HTERT RPE-1 (cell line): ENCODE measurements around the gene NDST3.
"Not testable (repeated sequence)": the region's sequence is repeated elsewhere in the genome, so short reads cannot be mapped to it uniquely, and the experiment has no call there.

Experiments used
- in situ Hi-C: fragments of 300-500 bp; cut with MboI; formaldehyde crosslinking; loops from 4 replicates; pipeline ENCODE4 v1.14.3; 2020; ENCODE audit warnings: low sequenced_read_pairs

The NDST3 gene

DNA sequence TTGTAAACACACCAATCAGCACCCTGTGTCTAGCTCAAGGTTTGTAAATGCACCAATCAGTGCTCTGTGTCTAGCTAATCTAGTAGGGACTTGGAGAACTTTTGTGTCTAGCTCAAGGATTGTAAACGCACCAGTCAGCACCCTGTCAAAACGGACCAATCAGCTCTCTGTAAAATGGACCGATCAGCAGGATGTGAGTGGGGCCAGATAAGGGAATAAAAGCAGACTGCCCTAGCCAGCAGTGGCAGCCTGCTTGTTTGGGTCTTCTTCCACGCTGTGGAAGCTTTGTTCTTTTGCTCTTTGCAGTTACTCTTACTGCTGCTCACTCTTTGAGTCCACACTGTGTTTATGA lies 231.8 kb downstream of the NDST3 start:
- in situ Hi-C loops, result not testable (repeated sequence)

DNA sequence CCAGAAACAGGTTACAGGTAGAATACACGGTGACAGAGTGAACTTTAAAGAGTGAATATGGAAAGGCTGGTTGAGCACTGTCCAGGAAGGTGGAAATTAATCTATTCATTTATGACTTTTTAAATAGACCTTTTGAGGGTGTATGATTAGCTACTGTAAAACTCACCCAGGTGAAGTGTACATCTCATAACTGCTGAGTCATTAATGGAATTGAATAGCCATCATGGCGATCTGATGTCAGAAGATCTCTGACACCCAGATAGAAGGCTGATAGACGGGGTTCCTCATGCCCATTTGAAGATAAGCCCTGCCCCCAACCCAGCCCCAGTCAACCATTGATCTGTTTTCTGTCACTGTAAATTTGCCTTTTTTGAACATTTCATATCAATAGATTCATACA lies 234.5 kb downstream of the NDST3 start:
- in situ Hi-C loops, result no loop called here

DNA sequence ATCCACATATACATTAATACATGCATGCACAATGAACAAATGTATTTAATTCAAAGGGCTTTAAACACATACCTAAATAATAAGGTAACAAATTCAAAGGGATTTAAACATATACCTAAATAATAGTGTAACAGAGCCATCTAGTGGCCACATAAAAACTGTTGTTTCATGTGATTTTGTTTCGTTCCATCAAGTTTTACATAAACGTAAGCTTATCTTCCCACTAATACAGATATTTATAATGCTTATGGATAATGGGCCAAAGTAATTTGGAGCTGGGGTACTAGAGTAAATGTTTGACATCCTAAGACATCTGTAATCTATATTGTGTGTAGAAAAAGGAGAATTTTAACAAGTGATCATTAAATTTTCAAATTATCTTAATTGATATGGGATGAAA lies 236.2 kb downstream of the NDST3 start:
- in situ Hi-C loops, result no loop called here

DNA sequence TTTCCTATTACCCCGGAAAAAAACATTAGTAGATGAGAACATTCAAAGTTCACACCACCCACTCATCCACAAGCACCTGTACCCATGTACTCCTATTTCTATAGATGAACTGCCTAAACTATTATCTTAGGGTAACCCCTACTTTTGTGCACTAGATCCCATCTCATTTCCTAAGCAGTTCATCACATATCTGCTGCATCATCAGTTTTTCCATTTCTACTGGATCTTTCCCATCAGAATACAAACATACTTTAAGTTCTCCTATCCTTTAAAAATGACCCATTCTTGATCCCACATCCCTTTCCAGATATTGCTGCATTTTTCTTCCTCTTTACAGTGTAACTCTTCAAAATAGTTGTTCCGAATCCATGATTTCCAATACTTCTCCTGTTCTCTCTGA lies 237.5 kb downstream of the NDST3 start:
- in situ Hi-C loops, result no loop called here

DNA sequence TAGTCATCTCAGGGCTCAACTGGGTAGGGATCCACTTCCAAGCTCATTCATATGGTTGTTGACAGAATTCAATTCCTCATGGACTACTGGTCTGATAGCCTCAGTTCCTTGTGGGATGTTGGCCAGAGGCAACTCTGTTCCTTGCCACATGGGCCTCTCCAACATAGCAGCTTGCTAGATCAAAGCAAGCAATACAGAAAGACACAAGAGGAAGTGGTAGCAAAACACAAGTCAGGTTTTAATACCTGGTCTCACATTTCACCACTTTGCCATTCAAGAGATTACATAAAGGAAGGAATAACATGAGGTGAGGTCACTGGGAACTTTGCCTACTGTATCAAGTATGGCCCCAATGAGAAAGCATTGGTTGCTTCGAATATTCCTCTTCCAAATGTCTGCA lies 239.4 kb downstream of the NDST3 start:
- in situ Hi-C loops, result no loop called here

DNA sequence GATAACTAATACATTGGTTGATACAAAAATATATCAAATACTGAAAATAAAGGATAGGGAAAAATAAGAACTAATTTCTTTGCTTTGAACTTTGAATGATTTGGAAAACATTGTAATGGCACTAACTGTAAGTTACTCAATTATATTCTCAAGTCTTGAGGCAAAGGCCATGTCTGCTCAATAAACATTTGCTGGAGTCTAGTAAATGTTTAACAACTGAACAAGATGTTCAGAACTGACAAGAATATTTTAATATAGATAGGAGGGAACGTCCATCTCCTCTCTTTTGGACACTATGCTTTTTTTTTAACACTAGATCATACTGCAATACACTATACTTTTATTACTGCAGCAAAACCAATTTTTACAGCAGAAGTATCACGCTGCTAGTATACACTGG lies 242.3 kb downstream of the NDST3 start:
- in situ Hi-C loops, result no loop called here

DNA sequence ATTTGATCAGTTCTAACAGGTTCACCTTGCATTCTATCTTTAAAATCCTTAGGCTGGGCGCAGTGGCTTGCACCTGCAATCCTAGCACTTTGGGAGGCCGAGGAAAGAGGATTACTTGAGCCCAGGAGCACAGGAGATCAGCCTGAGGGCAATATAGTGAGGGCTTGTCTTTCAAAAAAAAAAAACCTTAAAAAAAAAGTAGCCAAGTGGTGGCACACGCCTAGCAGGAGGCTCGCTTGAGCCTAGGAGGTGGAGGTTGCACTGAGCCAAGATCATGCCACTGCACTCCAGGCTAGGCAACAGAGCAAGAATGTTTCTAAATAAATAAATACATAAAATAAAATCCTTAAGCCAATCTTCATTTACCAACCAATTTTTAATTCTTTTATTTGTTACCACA lies 243.0 kb downstream of the NDST3 start:
- in situ Hi-C loops, result no loop called here

DNA sequence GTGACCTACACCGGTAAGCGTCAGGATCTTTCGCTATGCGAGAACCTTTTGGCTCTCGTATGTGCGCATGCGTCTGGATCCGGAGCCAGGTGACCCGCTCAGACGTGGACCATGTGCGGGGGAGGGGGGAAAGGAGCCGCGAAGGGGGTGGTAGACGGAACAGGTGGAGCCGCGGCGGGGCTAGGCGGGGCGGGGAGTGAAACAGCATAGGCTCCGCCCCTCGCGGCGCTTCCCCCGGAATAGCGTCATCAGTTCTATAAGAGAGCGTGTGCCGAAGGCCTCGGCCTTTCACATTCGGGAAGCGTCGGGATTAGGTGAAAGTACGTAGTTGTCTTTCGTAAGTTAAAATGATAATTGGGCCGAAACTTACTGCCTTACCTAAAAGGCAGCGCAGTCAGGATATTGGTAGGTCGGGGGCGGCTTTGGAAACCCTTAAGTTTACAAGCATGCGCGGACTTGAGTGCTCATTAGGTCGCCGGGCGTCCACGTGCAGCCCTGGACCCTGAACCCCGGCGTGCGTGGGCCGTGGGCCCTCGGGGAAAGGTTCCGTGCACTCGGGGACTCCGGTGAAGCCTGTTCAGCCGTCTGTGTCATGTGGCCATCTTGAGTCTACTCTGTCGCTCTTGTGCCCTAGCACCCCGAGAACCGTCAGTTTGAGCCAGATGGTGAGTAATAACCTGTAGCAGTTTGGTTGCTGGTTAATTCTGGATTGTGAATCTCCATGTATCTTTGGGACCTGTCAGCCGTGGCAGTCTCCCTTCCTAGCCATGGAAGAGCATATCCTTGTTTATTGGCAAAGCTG lies 244.4 kb downstream of the NDST3 start:
- in situ Hi-C loops, result no loop called here

DNA sequence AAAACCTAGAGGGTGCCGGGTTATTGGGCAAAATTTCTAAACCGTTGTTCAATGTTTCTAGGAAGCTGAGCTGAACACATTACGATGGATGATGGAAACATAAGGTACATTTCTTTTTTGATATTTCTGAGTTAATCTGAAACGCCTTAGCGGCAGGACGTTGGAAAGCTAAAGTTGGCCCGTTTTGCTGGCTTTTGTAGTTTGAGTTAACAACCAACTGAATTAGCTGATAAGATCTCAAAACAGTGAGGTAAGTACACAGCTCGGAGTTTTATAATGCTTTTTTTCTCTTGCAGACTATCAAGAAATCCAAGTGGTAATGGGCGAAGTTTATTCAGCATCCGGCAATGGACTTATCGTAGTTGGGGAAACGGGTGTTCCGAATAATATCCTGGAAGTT lies 245.0 kb downstream of the NDST3 start:
- in situ Hi-C loops, result no loop called here

DNA sequence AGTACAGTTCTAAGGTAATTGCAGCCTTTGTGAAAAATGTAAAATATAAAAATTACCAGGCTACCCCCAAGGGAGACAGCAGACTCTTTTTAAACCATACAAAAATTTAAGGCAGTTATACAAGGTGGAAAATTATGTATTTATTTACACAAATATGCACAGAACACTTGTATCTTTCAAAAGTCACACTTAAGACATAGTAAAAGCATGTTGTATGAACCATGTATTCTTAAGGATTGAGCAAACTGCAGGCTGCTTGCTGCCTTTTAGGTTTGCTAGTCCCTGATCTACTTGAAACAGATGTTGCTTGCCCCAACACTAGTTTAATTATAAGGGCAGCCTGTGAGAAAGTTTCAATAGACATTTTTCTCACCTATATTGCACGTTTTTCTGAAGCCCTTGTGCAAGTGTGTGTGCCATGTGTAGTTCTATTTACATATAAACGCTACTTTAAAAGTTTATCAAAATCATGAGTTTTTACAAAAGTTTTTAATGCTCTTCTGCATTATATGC lies 245.7 kb downstream of the NDST3 start:
- in situ Hi-C loops, result no loop called here

DNA sequence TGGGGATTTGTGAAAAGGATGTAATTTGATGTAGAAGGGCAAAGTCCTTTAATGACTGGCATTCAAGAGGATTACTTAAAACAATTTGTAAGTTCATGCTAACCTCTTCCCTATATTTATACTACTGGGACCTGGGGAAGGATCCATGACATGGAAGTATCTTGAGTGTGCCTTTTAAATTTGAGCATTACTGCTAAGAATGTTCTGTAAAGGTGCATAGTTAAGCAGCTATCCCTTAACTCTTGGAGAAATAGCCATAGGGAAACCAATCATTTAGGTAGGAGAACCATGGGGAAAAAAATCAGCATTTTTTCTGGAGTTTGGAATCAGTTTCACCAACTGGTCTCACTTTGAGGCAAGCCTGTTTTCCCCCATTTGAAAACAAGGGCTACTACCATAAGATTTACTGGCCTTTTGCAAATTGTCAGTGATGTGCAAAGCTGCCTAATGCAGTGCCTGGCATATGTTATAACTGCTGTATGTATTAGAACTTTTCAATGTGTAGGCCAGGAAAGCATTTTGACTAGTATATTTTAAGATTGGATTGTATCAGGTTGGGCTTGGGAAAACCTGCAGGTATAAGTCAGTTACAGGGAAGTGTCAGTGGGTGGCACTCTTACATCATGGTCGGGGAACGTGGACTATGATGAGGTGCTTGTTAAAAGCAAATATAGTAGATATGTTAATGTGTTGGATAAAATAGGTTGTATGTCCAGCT lies 246.4 kb downstream of the NDST3 start:
- in situ Hi-C loops, result no loop called here

DNA sequence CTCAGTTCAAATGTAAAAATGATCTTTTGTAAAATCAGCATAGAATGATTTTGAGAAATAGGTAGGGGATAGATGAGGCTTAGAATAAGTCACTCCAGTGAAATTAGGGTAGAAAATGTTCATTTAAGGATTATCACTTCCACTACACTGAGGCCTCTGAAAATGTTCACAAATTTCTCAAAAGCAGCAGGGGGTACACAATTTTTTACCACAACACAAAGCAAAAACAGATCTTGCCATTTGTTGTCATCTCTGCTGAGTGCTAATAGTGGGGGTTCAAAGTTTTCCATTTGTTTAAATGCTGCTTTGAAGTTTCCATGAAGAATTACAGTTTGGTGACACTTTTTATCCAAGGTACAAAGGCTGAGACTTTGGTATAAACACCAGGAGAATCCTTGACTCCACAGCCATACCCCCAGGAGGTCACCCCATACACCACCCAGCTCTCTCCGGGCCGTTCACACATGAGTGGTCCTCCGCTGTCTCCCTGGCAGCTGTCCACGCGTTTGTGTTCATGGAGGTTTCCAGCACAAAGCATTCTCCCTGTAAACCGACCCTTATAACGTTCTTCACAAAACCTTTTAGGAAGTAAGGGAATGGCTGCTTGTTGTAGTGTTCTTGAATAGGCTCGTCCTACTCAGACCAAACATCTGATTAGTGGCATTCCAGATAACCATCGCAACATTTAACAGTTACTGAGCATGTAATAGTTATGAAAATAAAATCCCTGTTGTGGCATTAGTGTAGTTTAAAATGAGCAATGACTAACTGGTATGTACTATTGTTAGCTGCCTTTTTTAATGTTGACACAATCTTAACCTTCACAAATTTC lies 247.5 kb downstream of the NDST3 start:
- in situ Hi-C loops, result no loop called here

DNA sequence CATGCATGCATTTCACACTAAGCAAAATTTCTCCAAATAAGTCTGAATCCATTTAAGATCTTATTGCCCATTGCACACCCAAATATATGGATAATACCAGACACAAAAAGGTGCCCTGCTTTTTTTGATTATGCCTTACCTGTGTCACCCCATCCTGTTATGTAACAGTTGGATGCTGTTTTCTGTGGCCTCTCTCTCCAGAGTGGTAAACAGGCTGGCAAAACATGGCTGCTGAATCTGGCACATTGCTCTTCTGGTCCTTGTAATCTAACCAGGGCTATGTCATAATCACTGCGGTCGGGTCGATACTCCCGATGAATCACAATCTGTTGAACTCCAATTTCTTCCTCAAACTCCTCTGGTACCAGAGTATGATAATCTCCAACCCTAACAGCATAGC lies 248.4 kb downstream of the NDST3 start:
- in situ Hi-C loops, result no loop called here

DNA sequence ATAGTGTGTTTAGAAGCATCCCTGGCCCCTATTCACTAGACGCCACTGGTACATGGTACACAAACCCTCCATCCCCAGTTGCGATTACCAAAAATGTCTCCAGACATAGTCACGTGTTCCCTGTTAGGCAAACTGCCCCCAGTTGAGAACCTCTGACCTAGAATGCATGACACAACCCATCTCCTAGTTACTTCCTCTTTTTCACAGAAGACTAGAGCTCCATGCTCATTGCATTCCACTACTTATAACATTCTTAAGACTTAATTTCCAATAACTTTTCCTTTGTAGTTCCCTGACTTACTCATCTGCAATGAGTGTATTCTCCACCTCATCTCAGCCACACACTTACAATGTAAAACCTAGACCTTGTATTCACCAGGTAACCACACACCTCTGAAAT lies 249.9 kb downstream of the NDST3 start:
- in situ Hi-C loops, result no loop called here

DNA sequence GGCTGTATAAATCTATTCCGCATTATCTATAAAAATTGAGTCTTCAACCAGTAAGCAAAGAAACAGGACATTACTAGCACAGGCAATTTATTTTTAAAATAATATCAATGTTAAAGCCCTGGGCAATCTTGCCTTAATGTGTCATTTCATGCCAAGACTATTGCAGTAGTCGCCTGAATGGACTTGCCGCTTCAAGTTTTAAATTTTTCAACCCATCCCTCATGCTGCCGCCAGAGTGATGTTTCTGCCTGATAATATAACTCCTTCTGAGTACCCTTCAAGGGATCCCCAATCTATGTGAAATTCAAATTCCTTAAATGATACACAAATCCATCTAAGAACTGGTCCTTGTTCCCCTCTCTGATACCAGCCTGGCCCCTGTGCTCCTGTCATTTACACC lies 251.6 kb downstream of the NDST3 start:
- in situ Hi-C loops, result no loop called here

DNA sequence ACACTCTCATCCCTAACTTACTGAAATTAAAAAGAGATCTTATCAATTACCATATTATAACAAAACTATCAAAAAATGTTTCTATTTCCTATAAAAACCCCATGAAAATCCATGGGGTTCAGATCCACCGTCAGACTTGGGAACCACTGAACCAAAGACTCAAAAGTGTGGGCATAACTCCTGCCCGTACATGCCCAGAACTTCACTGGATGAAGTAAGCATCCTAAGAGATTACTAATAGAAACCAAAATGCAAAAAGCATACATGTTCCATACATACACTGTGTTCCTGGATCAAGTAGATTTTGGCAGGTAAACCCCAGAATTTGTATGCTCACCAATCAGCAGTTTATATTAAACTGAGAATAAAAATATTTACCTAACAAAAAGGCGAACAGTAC lies 252.4 kb downstream of the NDST3 start:
- in situ Hi-C loops, result no loop called here

DNA sequence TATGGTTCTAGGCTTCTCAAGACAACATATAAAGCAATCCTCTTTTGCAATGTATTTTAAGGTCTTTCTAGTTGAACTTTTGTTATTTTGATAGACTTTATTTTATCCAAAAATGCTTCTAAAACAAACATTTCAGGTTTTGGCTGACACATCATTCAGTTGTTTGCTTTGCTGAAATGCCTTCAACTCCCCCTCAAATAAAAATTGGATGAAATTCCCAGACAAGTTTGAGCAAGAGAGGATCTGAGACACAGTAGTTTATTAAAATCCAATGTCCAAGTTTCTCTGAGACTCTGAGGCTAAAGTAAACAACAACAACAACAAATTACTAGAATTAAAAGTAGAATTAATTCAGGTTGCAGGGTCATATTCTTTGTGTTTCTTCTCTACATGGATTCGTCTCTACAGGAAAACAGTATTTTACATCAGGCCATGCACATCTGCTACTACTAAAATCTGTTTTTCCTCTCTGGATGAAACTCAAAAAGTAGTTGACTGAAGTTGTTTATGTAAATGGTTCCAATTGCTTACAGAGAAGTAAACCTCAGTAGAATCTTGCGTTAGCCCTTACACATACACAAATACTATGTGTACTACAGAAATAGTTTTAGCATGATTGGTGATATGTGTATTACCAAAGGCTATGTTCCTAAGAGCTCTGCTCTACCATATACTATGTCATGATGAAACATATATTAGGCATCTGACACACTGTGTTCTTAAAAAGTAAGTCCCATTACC lies 253.6 kb downstream of the NDST3 start:
- in situ Hi-C loops, result no loop called here

DNA sequence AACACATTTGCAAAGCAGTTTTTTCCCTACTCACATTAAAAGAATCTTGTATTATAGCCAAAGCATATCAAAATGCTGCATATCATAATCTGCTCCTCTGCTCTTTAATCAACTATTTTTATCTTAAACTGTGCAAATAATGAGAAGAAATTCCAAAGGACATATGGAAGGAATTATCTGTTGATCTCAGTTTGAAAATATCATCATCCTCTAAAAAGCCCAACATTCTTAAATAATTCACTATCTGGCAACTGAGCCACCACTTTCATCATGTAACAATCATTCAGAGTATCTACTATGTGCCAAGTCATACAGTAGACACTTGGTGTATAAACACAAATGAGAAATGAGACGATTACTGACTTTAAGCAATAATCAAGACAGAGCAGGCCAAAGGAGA lies 255.5 kb downstream of the NDST3 start:
- in situ Hi-C loops, result no loop called here

DNA sequence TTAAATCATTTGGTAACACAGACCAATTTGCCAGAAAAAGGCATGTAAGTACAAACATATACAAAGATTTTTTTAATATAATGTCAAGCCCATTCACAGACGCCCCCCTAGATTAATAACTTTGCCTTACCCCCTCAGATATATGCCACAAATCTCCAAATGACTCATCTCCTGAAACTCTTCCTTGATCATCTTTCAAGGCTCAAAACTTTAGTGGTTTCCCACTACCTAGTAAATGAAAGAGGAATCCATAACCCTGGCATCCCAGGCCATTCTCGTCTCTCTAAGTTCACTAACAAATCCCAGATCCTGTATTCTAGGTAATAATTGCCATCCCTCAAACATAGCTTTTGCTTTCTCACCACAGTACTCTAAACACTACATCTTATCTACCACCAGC lies 256.7 kb downstream of the NDST3 start:
- in situ Hi-C loops, result no loop called here

DNA sequence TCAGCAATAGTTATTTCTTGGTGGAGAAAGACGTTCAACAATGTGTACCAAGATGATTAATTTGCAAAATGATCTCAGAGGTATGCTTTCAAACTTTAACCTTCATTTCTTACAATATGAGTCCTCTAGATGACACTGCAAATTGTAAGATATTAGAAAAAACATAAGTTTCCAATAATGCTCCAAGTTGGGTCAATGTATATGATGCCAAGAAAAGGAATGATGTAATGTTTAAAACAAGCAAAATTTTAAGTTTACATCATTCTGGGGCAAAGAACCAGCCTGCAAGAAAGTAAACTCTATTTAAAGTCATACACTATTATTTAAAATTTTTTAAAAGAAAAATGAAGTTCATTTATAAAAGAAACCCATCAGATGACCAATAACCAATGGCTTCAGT lies 262.4 kb downstream of the NDST3 start:
- in situ Hi-C loops, result no loop called here

DNA sequence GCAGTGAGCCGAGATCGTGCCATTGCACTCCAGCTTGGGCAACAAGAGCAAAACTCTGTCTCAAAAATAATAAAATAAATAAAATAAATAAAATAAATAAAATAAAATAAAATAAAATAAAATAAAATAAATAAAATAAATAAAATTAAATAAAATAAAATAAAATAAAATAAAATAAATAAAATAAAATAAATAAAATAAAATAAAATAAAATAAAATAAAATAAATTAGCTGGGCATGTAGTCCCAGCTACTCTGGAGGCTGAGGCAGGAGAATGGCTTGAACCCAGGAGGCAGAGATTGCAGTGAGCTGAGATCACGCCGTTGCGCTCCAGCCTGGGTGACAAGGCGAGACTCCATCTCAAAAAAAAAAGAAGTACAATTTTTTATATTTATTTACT lies 265.3 kb downstream of the NDST3 start:
- in situ Hi-C loops, result not testable (repeated sequence)
